Right atrium auricular region (tissue), 2 donors: ENCODE results near the gene SEH1L. TPM values are rescaled to one million over a fixed set of nuclear protein-coding genes. Genes with fewer than 3 reads are reported as not detected.

Source experiments
- DNase-seq: peaks from one replicate; pipeline ENCODE4 v3.0.0-alpha.2; 2019; ENCODE audit warnings: low spot score
- H3K27ac ChIP-seq, 2 donors: fragments of 200-600 bp; sonication (generic); 1 replicate in 1 of 2; 2 replicates in 1 of 2; pipeline ENCODE4 v1.5.1; 2016 to 2019
- H3K27me3 ChIP-seq, 2 donors: fragments of 200-600 bp; sonication (generic); one replicate each; pipeline versions ENCODE4 v1.5.1 to v1.6.0; 2017 to 2019
- H3K36me3 ChIP-seq: fragments of 200-600 bp; sonication (generic); one replicate; pipeline ENCODE4 v1.5.1; 2016
- H3K4me1 ChIP-seq, 2 donors: fragments of 200-600 bp; sonication (generic); one replicate each; pipeline versions ENCODE4 v1.5.1 to v1.6.0; 2017 to 2019
- H3K4me3 ChIP-seq, 2 donors: fragments of 200-600 bp; sonication (generic); 1 replicate in 1 of 2; 2 replicates in 1 of 2; pipeline ENCODE4 v1.5.1; 2017 to 2019; ENCODE audit warnings: mild to moderate bottlenecking in 1 of 2, moderate library complexity in 1 of 2
- H3K9me3 ChIP-seq, 2 donors: fragments of 200-600 bp; sonication (generic); one replicate each; pipeline ENCODE4 v1.5.1; 2019
- CTCF ChIP-seq, 2 donors: fragments of 200-600 bp; sonication (generic); IDR thresholded peaks; one replicate each; pipeline ENCODE4 v1.5.1; 2019; ENCODE audit warnings: antibody characterized with exemption in 2 of 2
- total RNA-seq, 2 donors: library from RNA; depleted of rRNA; stranded (reverse); fragments of >200 nt; gene quantifications; one replicate each; pipeline ENCODE4 v1.1.0, GENCODE V29; 2016

SEH1L gene
- total RNA-seq, 2 donors from 2014 or later = 7.7 to 17.7 TPM

- Histone ChIP-seq H3K27ac (no peak overlapping the region), H3K9me3 (no peaks in the 10 kb centered on the region), H3K4me3 (no peak overlapping the region), H3K27me3 (no peaks in the 10 kb centered on the region), H3K36me3 (no peaks in the 10 kb centered on the region), H3K4me1 (peaks cover 0 to 6% of the 10 kb centered on the region in 2 donors)
- TF ChIP-seq CTCF (IDR thresholded peaks at IDR 0.05) = no peak
- DNase-seq = no peak
These were observed 14.5 kb upstream of the SEH1L start for GRCh38 chr18:12933327-12933726.

- DNase-seq = peak; percentile 86
- no peaks in the 10 kb centered on the region for H3K36me3 ChIP-seq
- H3K27me3 ChIP-seq = no peaks in the 10 kb centered on the region
- peaks cover 0 to 6% of the 10 kb centered on the region in 2 donors for H3K4me1 ChIP-seq
- H3K9me3 ChIP-seq = no peaks in the 10 kb centered on the region
- H3K4me3 ChIP-seq = no peak overlapping the region
- peak; percentile 84 to 90 for TF ChIP-seq CTCF (IDR thresholded peaks at IDR 0.05)
- H3K27ac ChIP-seq = no peak overlapping the region
These were observed 13.2 kb upstream of the SEH1L start for GRCh38 chr18:12934454-12935071.

GRCh38 chr18:12939162-12939561, 8.6 kb upstream of the SEH1L start:
- no peaks in the 10 kb centered on the region for H3K36me3 ChIP-seq
- no peak for TF ChIP-seq CTCF (IDR thresholded peaks at IDR 0.05)
- H3K27me3 ChIP-seq = no peaks in the 10 kb centered on the region
- no peak for DNase-seq
- no peaks in the 10 kb centered on the region for H3K9me3 ChIP-seq
- H3K4me3 ChIP-seq = no peak overlapping the region
- peaks cover 0 to 5% of the 10 kb centered on the region in 2 donors for H3K4me1 ChIP-seq
- H3K27ac ChIP-seq = no peak overlapping the region

GRCh38 chr18:12943215-12943614, 4.6 kb upstream of the SEH1L start:
- H3K4me3 ChIP-seq = no peak overlapping the region
- H3K4me1 ChIP-seq = peaks cover 0 to 17% of the 10 kb centered on the region in 2 donors
- H3K27me3 ChIP-seq = no peaks in the 10 kb centered on the region
- no peak for DNase-seq
- no peaks in the 10 kb centered on the region for H3K36me3 ChIP-seq
- H3K27ac ChIP-seq = no peak overlapping the region
- TF ChIP-seq CTCF (IDR thresholded peaks at IDR 0.05) = no peak
- H3K9me3 ChIP-seq = no peaks in the 10 kb centered on the region

- H3K27ac ChIP-seq = peak overlapping the region in 1 of 2 donors; percentile 37
- DNase-seq = peak; percentile 68
- no peaks in the 10 kb centered on the region for H3K9me3 ChIP-seq
- H3K36me3 ChIP-seq = no peaks in the 10 kb centered on the region
- no peak for TF ChIP-seq CTCF (IDR thresholded peaks at IDR 0.05)
- no peak overlapping the region for H3K4me3 ChIP-seq
- H3K27me3 ChIP-seq = no peaks in the 10 kb centered on the region
- peaks cover 0 to 25% of the 10 kb centered on the region in 2 donors for H3K4me1 ChIP-seq
These were observed 3.1 kb upstream of the SEH1L start for GRCh38 chr18:12944709-12945108.
